Measurements from ENCODE around the gene TXNRD1. TPM values are rescaled to one million over a fixed set of nuclear protein-coding genes. Genes with fewer than 3 reads are reported as not detected.

Gene TXNRD1
- total RNA-seq, 4 donors from 2014 or later, result 33.1 to 52.1 (median 39.4) TPM

DNA sequence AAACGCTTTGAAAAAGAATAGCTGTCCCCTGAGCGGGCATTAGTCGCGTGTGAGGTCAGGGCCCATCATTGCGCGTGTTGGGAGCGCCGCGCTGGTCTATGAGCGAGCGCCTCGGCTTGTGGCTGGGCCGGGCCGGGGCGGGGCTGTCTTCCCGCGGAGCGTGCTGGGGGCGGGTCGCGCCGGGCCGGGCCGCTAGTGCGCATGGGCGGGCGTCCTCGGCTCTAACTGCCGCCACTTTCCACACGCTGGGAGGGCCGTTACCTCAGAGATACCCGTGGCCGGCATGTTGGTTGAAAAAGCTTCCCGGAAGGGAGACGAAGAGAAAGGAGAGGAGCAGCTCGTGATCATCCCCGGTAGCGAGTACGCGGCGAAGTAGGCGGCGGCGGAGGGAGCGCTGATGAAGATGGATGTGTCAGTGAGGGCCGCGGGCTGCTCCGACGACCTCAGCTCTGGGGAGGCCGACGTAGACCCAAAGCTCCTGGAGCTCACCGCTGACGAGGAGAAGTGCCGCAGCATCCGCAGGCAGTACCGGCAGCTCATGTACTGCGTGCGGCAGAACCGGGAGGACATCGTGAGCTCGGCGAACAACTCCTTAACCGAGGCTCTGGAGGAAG lies 88.1 kb downstream of the TXNRD1 start, which contains the start of gene EID3:
EID3 (plus strand) TSS at position 202 of the 614 bp plus-strand sequence; CDS start at position 398, 196 bp downstream.
- Histone ChIP-seq H3K4me3 (peak within 1 kb of the TSS; percentile 59), H3K4me1 (peaks cover 42% of the 10 kb centered on the region), H3K9me3 (no peaks in the 10 kb centered on the region), H3K36me3 (peaks cover 4% of the 10 kb centered on the region), H3K27ac (peak within 1 kb of the TSS; percentile 68), H3K27me3 (no peaks in the 10 kb centered on the region)
- 3% methylated on average over 16 of the region's 63 CpGs for WGBS
- peak in 1 of 2 donors; percentile 48 for TF ChIP-seq POLR2A (IDR thresholded peaks at IDR 0.05)
- TF ChIP-seq EP300 (IDR thresholded peaks at IDR 0.05), result no peak
- TF ChIP-seq POLR2AphosphoS5 (IDR thresholded peaks at IDR 0.05), result no peak
- TF ChIP-seq, protein P1, sequence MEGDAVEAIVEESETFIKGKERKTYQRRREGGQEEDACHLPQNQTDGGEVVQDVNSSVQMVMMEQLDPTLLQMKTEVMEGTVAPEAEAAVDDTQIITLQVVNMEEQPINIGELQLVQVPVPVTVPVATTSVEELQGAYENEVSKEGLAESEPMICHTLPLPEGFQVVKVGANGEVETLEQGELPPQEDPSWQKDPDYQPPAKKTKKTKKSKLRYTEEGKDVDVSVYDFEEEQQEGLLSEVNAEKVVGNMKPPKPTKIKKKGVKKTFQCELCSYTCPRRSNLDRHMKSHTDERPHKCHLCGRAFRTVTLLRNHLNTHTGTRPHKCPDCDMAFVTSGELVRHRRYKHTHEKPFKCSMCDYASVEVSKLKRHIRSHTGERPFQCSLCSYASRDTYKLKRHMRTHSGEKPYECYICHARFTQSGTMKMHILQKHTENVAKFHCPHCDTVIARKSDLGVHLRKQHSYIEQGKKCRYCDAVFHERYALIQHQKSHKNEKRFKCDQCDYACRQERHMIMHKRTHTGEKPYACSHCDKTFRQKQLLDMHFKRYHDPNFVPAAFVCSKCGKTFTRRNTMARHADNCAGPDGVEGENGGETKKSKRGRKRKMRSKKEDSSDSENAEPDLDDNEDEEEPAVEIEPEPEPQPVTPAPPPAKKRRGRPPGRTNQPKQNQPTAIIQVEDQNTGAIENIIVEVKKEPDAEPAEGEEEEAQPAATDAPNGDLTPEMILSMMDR (IDR thresholded peaks at IDR 0.05), result no peak
- DNase-seq (ENCODE audit: low spot score in 2 of 2), result peak; percentile 92 to 95

DNA sequence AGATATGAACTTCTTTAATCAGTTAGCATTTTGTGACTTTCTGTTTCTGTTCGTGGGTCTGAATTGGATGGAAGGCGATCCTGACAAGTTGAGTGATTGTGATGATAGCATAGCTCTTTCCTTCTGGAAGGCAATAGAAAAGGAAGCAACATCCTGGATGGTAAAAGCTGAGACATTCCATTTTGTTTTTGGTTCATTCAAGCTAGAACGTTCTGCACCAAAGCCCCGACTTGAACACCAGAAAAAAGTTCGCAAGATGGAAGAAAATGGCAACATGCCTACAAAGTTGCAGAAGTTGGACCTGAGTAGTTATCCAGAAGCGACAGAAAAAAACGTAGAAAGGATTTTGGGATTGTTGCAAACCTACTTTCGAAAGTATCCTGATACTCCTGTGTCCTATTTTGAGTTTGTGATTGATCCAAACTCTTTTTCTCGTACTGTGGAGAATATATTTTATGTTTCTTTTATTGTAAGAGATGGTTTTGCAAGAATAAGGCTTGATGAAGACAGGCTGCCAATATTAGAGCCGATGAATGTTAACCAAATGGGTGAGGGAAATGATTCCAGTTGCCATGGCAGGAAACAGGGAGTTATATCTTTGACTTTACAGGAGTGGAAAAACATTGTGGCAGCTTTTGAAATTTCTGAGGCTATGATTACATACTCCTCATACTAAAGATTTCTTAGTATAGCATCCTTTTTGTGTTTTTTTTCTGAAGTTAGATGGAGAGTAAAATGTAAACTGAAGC lies 88.9 kb downstream of the TXNRD1 start:
- no peak for DNase-seq (ENCODE audit: low spot score in 2 of 2)
- Histone ChIP-seq H3K27ac (no peak overlapping the region), H3K4me3 (peak overlapping the region; percentile 59), H3K9me3 (no peaks in the 10 kb centered on the region), H3K36me3 (no peaks in the 10 kb centered on the region), H3K27me3 (no peaks in the 10 kb centered on the region), H3K4me1 (peaks cover 42% of the 10 kb centered on the region)
- WGBS, result 75% methylated on average over 10 of the region's 10 CpGs
- TF ChIP-seq EP300 (IDR thresholded peaks at IDR 0.05) (no peak), POLR2AphosphoS5 (IDR thresholded peaks at IDR 0.05) (no peak), POLR2A (IDR thresholded peaks at IDR 0.05) (no peak)
- TF ChIP-seq, protein P1 (IDR thresholded peaks at IDR 0.05), result no peak

- TF ChIP-seq EP300 (IDR thresholded peaks at IDR 0.05) (no peak), POLR2AphosphoS5 (IDR thresholded peaks at IDR 0.05) (no peak), POLR2A (IDR thresholded peaks at IDR 0.05) (no peak)
- TF ChIP-seq, protein P1 (IDR thresholded peaks at IDR 0.05), result no peak
- Histone ChIP-seq H3K4me1 (peaks cover 38% of the 10 kb centered on the region), H3K27ac (no peak overlapping the region), H3K4me3 (no peak overlapping the region), H3K27me3 (no peaks in the 10 kb centered on the region), H3K36me3 (no peaks in the 10 kb centered on the region), H3K9me3 (no peaks in the 10 kb centered on the region)
- DNase-seq (ENCODE audit: low spot score in 2 of 2), result no peak
- 94% methylated on average over 2 of the region's 2 CpGs for WGBS
Observed at GRCh38 chr12:104305349-104305748, 89.8 kb downstream of the TXNRD1 start.

GRCh38 chr12:104306376-104306775 lies 90.8 kb downstream of the TXNRD1 start:
- TF ChIP-seq POLR2AphosphoS5 (IDR thresholded peaks at IDR 0.05) (no peak), POLR2A (IDR thresholded peaks at IDR 0.05) (no peak), EP300 (IDR thresholded peaks at IDR 0.05) (no peak)
- TF ChIP-seq, protein P1 (IDR thresholded peaks at IDR 0.05), result no peak
- DNase-seq (ENCODE audit: low spot score in 2 of 2), result no peak
- Histone ChIP-seq H3K36me3 (peaks cover 4% of the 10 kb centered on the region), H3K27ac (no peak overlapping the region), H3K4me1 (peaks cover 29% of the 10 kb centered on the region), H3K9me3 (no peaks in the 10 kb centered on the region), H3K4me3 (no peak overlapping the region), H3K27me3 (no peaks in the 10 kb centered on the region)
- 80% methylated on average over 2 of the region's 2 CpGs for WGBS
